CD4-positive, alpha-beta T cell treated with Interleukin-4 for 1 hour (primary cell): ENCODE measurements around the gene TRAK2.
"Not testable (repeated sequence)": the region's sequence is repeated elsewhere in the genome, so short reads cannot be mapped to it uniquely, and the experiment has no call there.

Source experiments
- DNase-seq, 2 donors: peaks; one replicate each; pipeline ENCODE4 v3.0.0-alpha.2; 2020 to 2022

TRAK2 gene

DNA sequence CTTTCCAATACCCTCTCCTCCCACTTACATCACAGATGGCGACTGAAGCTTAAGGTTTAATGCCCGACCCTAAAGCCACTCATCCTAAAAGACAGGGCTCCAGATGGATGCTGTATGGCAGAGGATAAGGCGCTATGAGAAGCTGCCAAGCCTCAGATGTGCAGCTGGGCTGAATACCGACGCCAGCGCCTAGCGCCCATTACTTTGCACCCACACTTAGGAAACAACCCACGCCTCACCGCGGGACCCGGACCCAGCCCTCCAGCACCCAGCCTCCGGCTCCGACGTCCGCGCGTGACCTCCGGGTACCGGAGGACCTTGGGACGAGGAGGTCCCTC lies 335 bp downstream of the TRAK2 start:
- no peak for DNase-seq

DNA sequence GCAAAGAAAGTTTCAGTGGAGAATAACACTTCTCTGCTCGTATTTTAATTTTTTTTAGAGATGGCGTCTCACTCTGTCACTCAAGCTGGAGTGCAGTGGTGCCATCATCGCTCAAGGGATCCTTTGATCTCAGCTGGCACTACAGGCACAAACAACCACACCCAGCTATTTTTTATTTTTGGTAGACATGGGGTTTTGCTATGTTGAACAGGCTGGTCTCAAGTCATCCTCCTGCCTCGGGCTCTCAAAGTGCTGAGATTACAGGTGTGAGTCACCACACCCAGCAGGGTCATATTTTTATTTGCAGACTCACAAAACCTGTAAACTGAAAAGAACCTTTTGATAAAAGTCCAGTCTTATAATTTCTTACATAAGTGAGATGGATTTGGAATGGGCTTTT lies 2.6 kb downstream of the TRAK2 start:
- peak; percentile 46 to 66 for DNase-seq

DNA sequence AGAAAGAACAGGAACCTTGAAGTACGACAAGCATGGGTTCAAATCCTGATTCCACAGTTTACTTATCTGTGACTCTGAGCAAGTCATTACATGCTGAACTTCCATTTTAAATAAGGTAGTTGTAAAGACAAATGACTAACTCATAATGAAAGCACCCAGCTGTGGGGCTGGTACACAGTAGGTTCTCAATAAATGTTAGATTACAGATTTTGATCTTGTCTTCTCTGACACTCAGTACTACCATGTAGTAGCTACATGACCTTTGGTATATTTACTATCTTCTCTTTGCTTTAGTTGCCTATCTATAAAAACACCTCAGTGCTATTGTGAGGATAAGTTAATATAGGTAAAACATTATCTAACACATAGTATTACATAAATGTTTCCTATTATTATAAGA lies 3.2 kb downstream of the TRAK2 start:
- DNase-seq = no peak

DNA sequence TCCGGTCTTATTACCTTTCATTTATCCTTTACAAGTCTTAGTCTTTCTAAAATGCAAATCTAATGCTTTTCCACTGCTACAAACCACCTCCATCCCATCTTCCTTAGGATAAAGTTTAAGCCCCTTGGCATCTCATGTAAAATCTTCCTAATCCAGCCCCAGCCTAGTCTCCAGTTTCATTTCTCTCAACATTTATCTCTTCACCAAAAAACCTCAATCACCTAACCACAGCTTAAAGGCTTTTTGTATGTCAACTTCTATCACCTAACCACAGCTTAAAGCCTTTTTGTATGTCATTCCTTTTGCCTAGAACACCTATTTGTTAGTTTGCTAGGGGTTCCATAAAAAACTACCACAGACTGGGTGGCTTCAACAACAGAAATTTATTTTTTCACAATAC lies 4.2 kb downstream of the TRAK2 start:
- peak in 1 of 2 donors; percentile 56 for DNase-seq

DNA sequence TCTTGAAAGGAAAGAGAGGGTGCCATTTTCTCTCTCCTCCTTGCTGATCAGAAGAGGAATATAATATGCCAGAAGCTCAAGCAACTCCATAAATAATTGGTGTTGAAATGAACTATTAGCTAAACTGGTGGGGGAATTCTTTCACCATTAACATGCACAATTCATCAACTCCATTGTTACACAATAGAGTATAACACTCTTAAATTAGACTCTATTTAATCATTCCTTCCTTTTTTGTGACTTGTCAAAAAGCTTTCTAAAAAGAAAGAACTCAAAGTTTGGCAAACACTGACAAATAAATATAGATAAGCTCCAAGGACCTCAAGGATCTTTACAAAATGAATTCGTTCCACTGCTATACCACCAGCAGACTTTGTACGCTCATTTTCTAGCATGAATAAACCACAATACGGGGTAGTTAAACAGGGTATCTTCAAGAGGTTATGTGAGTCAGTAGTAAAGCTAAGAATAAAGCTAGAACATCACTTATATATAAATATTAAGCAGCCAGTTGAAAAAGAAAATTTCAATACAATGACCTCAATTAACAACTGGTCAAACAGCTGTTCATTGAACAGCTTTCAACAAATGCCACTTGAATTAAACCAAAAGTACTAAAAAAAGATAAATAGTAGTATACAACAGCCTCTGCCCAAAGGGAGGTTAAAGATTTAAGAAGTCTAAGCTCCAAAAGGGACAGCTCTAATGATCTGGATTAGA lies 6.4 kb downstream of the TRAK2 start:
- DNase-seq = no peak

DNA sequence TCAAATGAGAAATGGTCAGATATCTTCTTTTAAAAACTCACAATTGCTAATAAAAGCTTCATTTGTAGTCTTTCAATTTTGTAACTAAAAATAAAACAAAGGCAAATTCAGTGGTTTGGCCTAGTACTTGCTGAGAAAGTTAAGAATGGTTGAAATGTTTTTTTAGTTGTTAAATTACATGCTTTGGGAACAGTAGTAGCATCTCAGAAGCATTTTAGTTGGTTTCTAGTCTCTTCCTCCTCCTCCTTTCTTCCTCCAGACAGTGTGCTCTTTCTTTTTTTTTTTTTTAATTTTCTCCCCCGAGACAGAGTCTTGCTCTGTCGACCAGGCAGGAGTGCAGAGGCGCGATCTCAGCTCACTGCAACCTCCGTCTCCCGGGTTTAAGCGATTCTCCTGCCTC lies 9.8 kb downstream of the TRAK2 start:
- no peak for DNase-seq

DNA sequence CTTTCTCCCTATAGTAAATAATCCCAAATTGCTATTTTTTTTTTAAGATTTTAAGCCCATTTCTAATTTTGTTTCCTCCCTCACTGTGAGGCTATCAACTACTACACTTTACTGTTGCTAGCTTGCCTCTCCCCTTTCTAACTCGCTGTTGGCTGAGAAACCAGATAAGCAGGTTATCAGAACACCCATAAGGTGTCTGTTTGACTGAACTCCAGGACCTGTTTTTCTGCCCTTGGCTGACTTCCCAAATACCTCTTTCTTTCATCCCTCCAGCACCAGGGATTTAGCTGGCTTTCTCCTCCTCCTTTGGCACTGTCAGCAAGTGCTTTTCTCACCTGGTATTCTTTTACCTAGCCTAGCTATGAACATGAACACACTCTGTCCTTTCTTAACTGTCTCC lies 11.1 kb downstream of the TRAK2 start:
- DNase-seq = no peak

DNA sequence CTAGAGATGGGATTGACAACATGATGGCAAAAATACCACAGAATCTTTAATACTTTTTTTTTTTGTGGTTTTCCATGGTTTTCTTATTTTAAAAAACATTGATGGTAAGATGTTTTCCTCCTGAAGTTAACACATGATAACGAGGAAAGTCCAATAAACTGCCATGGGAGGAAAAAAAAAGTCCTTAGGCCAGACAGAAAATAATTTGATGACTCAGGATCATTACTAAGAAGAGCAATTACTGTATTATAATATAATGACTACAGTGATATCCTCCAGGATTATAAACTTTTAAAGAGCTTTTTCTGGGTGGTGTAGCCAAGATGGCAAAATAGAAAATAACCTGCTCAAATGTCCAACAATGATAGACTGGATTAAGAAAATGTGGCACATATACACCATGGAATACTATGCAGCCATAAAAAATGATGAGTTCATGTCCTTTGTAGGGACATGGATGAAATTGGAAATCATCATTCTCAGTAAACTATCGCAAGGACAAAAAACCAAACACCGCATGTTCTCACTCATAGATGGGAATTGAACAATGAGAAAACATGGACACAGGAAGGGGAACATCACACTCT lies 11.8 kb downstream of the TRAK2 start:
- DNase-seq = not testable (repeated sequence)

DNA sequence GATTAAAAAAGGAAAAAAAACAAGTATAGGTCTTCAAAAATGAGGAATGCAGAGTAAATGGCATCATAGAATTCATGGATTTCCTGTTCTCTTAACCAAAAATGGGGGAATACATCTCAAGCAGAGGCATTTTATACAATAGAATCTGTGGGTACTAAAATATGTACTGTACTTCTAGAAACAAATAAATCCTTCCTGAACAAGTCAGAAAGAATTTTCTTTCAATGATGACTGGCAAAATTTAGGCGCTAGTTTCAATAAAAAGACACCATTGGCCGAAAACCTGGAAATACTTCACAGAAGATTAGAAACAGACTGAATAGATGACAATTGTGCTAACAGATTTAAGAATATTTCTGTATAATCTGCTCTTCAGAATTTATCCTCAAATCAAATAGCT lies 15.1 kb downstream of the TRAK2 start:
- no peak for DNase-seq

DNA sequence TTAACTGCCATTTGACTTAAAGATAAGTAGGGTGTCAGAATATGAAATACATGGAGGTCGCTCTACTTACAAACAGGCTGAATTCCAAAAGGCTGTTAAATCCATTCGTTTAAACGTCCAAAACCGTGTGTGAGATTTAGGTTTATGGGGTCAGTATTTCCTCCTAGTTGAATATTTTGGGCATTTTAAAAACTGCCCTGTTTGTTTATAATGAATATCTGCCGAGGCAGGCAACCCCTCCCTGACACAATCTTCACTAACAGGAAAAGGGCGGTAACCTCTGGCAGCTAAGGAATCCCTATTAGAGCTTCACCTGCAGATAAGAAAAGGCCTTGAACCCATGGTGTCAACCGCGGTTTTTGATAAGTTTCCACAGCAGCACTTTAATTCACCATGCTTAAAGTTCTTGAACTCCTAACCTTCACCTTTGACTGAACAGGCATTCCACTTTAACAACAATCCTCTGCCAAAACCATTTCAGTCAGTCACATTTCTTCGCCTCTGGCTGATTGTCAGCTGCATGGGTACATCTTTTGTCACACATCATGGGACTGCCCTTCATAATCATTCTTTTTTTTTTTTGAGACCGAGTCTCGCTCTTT lies 17.8 kb downstream of the TRAK2 start:
- peak in 1 of 2 donors; percentile 26 for DNase-seq

DNA sequence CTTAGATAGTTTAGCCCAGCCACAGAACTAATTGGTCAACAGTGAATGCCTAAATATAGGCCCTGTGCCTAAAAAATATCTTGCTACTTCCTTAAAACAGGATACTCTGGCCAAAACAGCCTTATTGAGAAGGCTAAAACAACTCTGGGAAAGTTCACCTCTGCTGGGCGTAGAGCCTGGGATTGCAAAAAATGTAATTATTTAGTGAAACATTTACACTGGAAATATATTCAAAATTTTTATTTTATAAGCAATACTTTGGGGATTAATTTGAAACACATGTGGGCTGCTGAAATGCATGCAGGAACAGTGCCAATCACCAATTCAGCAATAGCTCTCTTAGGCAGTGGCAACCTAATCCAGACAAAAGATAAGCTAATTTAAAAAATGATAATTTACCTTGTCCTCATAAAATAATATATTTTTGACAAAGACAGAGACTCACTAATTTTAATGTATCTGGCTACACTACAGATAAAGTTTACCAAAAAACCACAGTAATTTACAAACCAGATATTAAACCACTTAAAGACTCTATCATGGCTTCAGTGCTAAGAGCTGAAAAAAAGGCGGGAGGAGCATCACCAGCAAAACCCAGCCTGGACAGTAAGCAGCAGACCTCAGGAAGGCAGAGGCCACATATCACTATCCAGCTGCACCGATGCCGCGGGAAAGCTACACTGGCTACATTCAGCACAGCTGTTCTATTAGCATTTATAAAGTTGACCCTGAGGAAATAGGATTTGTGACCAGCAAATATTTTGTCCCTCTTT lies 18.5 kb downstream of the TRAK2 start:
- no peak for DNase-seq

DNA sequence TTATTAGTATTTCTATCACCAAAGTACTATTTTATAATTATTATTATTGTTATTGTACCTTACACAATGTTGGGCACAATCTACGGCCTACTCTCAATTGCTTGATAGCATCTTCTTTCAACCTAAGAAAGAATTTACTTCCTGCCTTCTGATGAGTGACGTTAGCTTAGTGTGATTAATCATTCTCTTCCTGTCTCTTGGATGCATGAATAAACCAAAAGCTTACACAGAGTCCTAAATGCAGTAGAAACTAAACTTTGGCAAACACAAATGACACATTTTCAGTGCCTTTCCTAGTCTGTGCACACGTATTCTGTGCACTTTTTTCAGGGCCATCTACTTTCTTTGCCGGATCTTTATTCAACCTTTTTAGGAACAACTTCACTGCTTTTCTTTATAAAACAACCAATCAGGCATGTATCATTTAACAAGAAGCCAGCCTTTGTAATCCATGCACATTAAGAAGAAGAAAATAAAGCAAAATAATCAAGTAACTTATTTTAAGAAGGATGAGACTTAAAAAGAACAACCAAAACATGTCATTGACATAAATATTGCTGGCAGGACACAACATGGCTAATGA lies 19.1 kb downstream of the TRAK2 start:
- DNase-seq = peak in 1 of 2 donors; percentile 58

DNA sequence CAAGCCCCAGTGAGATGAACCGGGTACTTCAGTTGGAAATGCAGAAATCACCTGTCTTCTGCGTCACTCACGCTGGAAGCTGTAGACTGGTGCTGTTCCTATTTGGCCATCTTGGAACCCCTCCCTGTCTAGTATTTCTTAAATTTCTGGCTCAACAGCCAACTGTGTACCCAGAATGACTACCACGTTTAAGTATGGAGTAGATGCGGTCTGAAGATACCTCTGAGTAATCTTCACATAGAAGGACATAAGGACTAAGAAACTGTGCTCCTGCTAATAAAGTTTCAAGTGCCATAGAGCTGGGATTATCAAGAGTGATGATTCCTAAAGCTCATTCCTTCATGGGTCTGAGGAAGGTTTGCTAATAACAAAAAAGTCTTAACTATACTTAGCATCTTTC lies 20.4 kb downstream of the TRAK2 start:
- no peak for DNase-seq

DNA sequence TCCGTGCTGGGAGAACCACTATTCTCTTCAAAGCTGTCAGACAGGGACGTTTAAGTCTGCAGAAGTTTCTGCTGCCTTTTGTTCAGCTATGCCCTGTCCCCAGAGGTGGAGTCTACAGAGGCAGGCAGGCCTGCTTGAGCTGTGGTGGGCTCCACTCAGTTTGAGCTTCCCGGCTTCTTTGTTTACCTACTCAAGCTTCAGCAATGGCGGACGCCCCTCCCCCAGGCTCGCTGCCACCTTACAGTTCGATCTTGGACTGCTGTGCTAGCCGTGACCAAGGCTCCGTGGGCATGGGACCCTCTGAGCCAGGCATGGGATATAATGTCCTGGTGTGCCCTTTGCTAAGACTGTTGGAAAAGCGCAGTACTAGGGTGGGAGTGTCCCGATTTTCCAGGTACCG lies 20.9 kb downstream of the TRAK2 start:
- DNase-seq = not testable (repeated sequence)

DNA sequence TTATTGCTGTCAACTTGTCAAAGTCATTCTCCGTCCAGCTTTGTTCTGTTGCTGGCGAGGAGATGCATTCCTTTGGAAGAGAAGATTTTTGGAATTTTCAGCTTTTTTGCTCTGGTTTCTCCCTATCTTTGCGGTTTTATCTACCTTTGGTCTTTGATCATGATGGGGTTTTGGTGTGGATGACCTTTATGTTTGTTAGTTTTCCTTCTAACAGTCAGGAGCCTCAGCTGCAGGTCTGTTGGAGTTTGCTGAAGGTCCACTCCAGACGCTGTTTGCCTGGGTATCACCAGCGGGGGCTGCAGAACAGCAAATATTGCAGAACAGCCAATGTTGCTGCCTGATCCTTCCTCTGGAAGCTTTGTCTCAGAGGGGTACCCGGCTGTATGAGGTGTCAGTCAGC lies 21.4 kb downstream of the TRAK2 start:
- not testable (repeated sequence) for DNase-seq

DNA sequence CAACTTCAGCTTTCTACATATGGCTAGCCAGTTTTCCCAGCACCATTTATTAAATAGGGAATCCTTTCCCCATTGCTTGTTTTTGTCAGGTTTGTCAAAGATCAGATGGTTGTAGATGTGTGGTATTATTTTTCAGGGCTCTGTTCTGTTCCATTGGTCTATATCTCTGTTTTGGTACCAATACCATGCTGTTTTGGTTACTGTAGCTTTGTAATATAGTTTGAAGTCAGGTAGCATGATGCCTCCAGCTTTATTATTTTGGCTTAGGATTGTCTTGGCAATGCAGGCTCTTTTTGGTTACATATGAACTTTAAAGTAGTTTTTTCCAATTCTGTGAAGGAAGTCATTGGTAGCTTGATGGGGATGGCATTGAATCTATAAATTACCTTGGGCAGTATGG lies 22.9 kb downstream of the TRAK2 start:
- DNase-seq = not testable (repeated sequence)

DNA sequence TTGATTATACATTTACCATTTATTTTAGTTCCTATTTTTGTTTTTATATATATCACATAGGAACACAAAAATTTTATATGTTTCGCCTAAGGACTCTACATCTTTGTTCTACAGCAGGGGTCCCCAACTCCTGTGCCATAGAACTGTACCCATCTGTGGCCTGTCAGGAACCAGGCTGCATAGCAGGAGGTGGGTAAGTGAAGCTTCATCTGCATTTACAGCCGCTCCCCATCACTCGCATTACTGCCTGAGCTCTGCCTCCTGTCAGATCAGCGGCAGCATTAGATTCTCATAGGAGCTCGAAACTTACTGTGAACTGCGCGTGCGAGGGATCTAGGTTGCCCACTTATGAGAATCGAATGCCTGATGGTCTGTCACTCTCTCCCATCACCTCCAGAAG lies 25.3 kb downstream of the TRAK2 start:
- DNase-seq = no peak

DNA sequence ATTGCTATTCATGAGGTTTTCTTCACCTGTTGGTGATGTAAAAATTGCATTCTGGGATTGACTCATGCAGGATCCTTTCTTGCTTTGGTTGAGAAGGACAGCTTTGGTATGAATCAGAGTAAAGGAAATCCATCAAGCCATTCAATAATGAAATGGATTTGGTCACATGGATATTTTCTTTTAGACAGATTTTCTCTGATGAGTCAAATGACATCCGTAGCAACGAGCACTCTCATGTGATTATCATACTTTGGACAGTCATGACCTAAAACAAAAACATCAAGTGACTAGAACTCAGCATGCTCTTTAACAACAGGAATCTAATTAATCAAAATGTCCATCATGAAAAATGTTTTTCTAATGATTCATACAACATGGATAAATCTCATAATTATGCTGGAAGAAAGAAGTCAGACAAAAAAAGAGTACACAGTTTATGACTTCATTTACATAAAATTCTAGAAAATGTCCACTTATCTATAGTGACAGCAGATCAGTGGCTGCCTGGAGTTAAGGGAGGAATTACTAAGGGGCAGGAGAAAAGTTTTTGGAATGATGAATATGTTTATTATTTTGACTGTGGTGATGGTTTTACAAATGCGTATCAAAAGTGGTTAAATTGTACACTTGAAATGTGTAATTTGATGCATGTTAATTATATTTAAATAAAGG lies 30.7 kb downstream of the TRAK2 start:
- no peak for DNase-seq

DNA sequence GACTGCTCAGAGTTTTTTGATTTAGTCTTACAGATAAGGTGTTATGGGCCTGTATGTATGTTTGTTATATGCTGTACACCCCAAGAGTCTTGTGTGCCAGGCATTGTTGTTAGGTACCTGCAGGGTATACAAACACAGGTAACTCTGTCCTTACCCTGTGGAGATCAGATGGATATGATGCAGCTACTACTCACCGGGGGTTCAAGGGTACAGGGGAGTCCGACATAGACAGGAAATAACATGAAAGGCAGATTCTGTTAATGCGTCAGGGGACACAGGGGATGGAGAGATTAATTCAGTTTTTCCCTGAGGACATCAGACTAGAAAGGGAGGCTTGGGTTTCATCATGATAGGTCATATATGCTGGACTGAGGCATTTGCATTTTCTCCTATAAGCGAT lies 31.3 kb downstream of the TRAK2 start:
- peak in 1 of 2 donors; percentile 14 for DNase-seq

DNA sequence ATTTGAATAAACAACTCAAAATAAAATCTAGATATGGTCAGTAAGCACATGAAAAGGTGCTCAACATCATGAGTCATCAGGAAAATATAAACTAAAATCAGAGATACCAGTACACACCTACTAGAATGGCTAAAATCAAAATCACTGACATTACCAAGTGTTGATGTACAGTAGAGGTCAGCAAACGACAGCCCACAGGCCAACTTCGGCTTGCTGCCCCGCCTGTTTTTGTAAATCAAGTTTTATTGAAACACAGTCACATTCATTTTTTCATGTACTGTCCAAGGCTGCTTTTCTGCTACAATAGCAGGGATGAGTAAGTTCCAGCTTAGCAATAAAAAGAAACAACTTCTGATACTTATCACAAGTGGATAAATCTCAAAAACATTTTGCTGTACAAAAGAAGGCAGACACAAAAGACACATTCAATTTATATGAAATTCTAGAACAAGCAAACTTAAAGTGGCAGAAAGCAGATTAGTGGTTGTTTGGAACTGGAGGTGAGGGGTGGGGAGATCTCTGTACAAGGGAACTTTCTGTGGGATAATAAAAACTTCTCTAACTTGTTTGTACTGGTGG lies 32.1 kb downstream of the TRAK2 start:
- peak in 1 of 2 donors; percentile 15 for DNase-seq

DNA sequence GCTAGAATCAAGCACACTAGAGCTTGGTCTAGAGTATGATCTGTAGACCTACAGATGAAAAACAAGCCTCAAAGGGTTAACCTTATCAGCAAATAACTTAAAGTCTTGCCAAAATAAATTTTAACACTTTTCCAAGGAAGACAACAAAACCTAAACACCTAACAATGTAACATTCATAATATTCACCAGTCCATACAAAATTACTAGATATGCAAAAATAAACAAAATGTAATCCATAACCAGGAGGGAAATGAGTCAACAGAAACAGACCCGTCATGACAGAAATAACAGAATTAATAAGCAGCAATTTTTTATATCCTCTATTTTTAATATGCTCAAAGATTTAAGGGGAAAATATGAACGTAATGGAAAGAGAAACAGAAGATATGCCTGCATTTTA lies 36.1 kb downstream of the TRAK2 start:
- DNase-seq = no peak
